ENCODE data around the gene CBARP. TPM values are rescaled to one million over a fixed set of nuclear protein-coding genes. Genes with fewer than 3 reads are reported as not detected.

Gene CBARP
- total and polyA plus RNA-seq, 9 of the 15 experiments (the other 6 are each of a cell fraction or from before 2014, with no cell fraction given), result 0.03 to 8.9 (median 1.2) TPM; not detected in 1

- peak; percentile 60 to 69 (median 67) for TF ChIP-seq CTCF (IDR thresholded peaks at IDR 0.05 in 2 of 3, conservative IDR thresholded peaks at IDR 0.05 in 1 of 3; ENCODE audit: insufficient read depth in 2 of 3, low read depth in 1 of 3, low read length in 3 of 3)
- TF ChIP-seq ZNF197 (CRISPR knock-in tag; IDR thresholded peaks at IDR 0.05; ENCODE audit: low read depth), result no peak
- TF ChIP-seq SNRNP70 (optimal IDR thresholded peaks at IDR 0.05; ENCODE audit: low read depth, low read length), result no peak
- TF ChIP-seq SREBF2 (CRISPR knock-in tag; IDR thresholded peaks at IDR 0.05), result no peak
- peak; percentile 93 to 98 for TF ChIP-seq MAZ (CRISPR knock-in tag; conservative IDR thresholded peaks at IDR 0.05 in 1 of 2, IDR thresholded peaks at IDR 0.05 in 1 of 2)
- peak; percentile 91 for TF ChIP-seq POLR2G (IDR thresholded peaks at IDR 0.05; ENCODE audit: low read depth, low read length)
- no peak for TF ChIP-seq KAT2B (IDR thresholded peaks at IDR 0.05; ENCODE audit: low read depth, low read length)
- TF ChIP-seq MYNN (IDR thresholded peaks at IDR 0.05), result 0 out of 2 replicates have a peak, but pooled peaks have one; percentile 13
- no peak for TF ChIP-seq MYNN (CRISPR knock-in tag; IDR thresholded peaks at IDR 0.05)
- peak; percentile 73 for TF ChIP-seq HNRNPL (IDR thresholded peaks at IDR 0.05; ENCODE audit: low read depth, low read length)
- TF ChIP-seq ERF (CRISPR knock-in tag; IDR thresholded peaks at IDR 0.05), result peak; percentile 68
- no peak for TF ChIP-seq ZNF217 (CRISPR knock-in tag; IDR thresholded peaks at IDR 0.05)
- peak; percentile 93 for TF ChIP-seq KDM5B (IDR thresholded peaks at IDR 0.05; ENCODE audit: insufficient replicate concordance, low read depth, low read length)
- peak; percentile 22; the same call in 1 of the 2 replicates for TF ChIP-seq MTA1 (IDR thresholded peaks at IDR 0.05; ENCODE audit: borderline replicate concordance)
- peak; percentile 99 for TF ChIP-seq ZNF740 (CRISPR knock-in tag; IDR thresholded peaks at IDR 0.05)
- peak in 1 of 2 experiments; percentile 93; a peak in 2 of 4 replicates for TF ChIP-seq ZNF740 (tag; IDR thresholded peaks at IDR 0.05)
- peak; percentile 53 for TF ChIP-seq ZNF316 (IDR thresholded peaks at IDR 0.05)
- peak; percentile 58; the same call in 1 of the 2 replicates for TF ChIP-seq NCOR1 (IDR thresholded peaks at IDR 0.05)
- TF ChIP-seq FIP1L1 (IDR thresholded peaks at IDR 0.05; ENCODE audit: low read depth, low read length, poor library complexity, severe bottlenecking), result peak; percentile 38
- peak; percentile 16 for TF ChIP-seq RB1 (IDR thresholded peaks at IDR 0.05; ENCODE audit: low read depth)
- peak; percentile 80 for TF ChIP-seq ATF7 (IDR thresholded peaks at IDR 0.05)
- TF ChIP-seq TARDBP (IDR thresholded peaks at IDR 0.05), result 0 out of 2 replicates have a peak, but pooled peaks have one; percentile 59
- TF ChIP-seq SMAD4 (CRISPR knock-in tag; conservative IDR thresholded peaks at IDR 0.05), result peak; percentile 87; the same call in 1 of the 2 replicates
- 0 out of 2 replicates have a peak, but pooled peaks have one; percentile 35 for TF ChIP-seq HMGXB4 (CRISPR knock-in tag; IDR thresholded peaks at IDR 0.05)
- TF ChIP-seq SOX6 (IDR thresholded peaks at IDR 0.05), result peak; percentile 29; the same call in 1 of the 2 replicates
- TF ChIP-seq BRD4 (IDR thresholded peaks at IDR 0.05), result no peak
- TF ChIP-seq ZNF507 (tag; conservative IDR thresholded peaks at IDR 0.05), result no peak
These were observed 10.5 kb upstream of the CBARP start, which contains the start of gene MIDN (continued) for GRCh38 chr19:1248139-1248785.

All from K562 (cell line).